ENCODE results near the gene MYO1A.
"Not testable (repeated sequence)": the region's sequence is repeated elsewhere in the genome, so short reads cannot be mapped to it uniquely, and the experiment has no call there.

GRCh38 chr12:57053901-57054300 is 4.0 kb upstream of the MYO1A start:
- TF ChIP-seq BCL11A (tag by site-specific recombination; IDR thresholded peaks at IDR 0.05; ENCODE audit: low read depth); CTCF (tag by site-specific recombination; IDR thresholded peaks at IDR 0.05); YY2 (tag by site-specific recombination; IDR thresholded peaks at IDR 0.05); ZNF280D (tag by site-specific recombination; IDR thresholded peaks at IDR 0.05): not testable (repeated sequence)

Data from HEK293 (cell line).